Thoracic aorta (tissue), 2 donors: ENCODE data around the gene RETREG1. TPM values are rescaled to one million over a fixed set of nuclear protein-coding genes. Genes with fewer than 3 reads are reported as not detected.

Source experiments
- ATAC-seq: fragments of 150-250 bp; one replicate; pipeline ENCODE4 v1.8.0; 2017; ENCODE audit warnings: low read depth; ENCODE audit not compliant: insufficient number of reproducible peaks, low FRiP score
- DNase-seq: peaks from one replicate; pipeline ENCODE4 v3.0.0-alpha.2; 2020; ENCODE audit warnings: low spot score
- H3K27ac ChIP-seq, 2 donors: fragments of 200-600 bp; sonication (generic); 1 replicate in 1 of 2; 2 replicates in 1 of 2; pipeline ENCODE4 v1.5.1; 2016; ENCODE audit warnings: mild to moderate bottlenecking in 2 of 2, moderate library complexity in 2 of 2
- H3K27me3 ChIP-seq: fragments of 200-600 bp; sonication (generic); replicated peaks from 2 replicates; pipeline ENCODE4 v1.6.0; 2016; ENCODE audit warnings: mild to moderate bottlenecking; ENCODE audit not compliant: insufficient read depth
- H3K36me3 ChIP-seq: fragments of 200-600 bp; sonication (generic); one replicate; pipeline ENCODE4 v1.5.1; 2016
- H3K4me1 ChIP-seq, 2 donors: fragments of 200-600 bp; sonication (generic); 1 replicate in 1 of 2; 2 replicates in 1 of 2; pipeline versions ENCODE4 v1.5.1 to v1.6.0; 2016; ENCODE audit warnings: low read depth in 2 of 2, mild to moderate bottlenecking in 1 of 2; ENCODE audit not compliant: control insufficient read depth in 1 of 2
- H3K4me3 ChIP-seq: fragments of 200-600 bp; sonication (generic); 2 replicates; pipeline ENCODE4 v1.5.1; 2016; ENCODE audit warnings: mild to moderate bottlenecking
- H3K9me3 ChIP-seq: fragments of 200-600 bp; sonication (generic); 2 replicates; pipeline ENCODE4 v1.5.1; 2016
- total RNA-seq, 2 donors: library from RNA; depleted of rRNA; stranded (reverse); fragments of >200 nt; gene quantifications; one replicate each; pipeline versions ENCODE4 v1.1.0 to v1.2.3, GENCODE V29; 2016
- TF ChIP-seq, protein P1 (sequence below): fragments of 200-600 bp; sonication (generic); IDR thresholded peaks from one replicate; pipeline ENCODE4 v1.5.1; 2019; ENCODE audit warnings: antibody characterized with exemption

The RETREG1 gene
- total RNA-seq, 2 donors from 2014 or later, result 3.8 to 6.5 TPM

DNA sequence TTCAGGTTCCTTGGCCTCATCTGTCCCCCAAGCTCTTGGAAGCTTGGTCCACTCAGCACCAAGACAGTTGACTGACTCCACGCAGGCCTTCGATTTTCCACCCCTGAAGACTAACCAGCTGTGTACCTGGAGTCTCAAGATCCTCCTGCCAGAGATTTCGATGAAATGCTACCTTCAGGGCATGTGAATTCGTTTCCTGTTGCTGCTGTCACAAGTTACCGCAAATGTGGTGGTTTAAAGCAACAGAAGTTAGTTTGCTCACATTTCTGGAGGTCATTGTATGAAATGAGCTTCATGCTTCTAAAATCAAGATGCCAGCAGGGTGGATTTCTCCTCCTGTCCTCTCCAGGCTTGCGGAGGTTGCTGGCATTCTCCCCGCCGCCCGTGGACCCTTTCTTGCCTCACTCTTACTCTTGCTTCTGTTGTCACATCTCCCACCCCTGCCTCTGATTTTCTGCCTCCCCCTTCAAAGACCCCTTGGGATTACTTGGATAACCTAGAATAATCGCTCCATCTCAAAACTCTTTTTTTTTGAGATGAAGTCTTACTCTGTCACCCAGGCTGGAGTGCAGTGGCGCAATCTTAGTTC lies 27.6 kb upstream of the RETREG1 start:
- DNase-seq (no peak), ATAC-seq (no peak)
- Histone ChIP-seq H3K4me1 (no peaks in the 10 kb centered on the region), H3K27ac (no peak overlapping the region), H3K4me3 (no peak overlapping the region), H3K27me3 (no peaks in the 10 kb centered on the region), H3K9me3 (no peaks in the 10 kb centered on the region), H3K36me3 (no peaks in the 10 kb centered on the region)
- TF ChIP-seq, protein P1, sequence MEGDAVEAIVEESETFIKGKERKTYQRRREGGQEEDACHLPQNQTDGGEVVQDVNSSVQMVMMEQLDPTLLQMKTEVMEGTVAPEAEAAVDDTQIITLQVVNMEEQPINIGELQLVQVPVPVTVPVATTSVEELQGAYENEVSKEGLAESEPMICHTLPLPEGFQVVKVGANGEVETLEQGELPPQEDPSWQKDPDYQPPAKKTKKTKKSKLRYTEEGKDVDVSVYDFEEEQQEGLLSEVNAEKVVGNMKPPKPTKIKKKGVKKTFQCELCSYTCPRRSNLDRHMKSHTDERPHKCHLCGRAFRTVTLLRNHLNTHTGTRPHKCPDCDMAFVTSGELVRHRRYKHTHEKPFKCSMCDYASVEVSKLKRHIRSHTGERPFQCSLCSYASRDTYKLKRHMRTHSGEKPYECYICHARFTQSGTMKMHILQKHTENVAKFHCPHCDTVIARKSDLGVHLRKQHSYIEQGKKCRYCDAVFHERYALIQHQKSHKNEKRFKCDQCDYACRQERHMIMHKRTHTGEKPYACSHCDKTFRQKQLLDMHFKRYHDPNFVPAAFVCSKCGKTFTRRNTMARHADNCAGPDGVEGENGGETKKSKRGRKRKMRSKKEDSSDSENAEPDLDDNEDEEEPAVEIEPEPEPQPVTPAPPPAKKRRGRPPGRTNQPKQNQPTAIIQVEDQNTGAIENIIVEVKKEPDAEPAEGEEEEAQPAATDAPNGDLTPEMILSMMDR, result no peak

DNA sequence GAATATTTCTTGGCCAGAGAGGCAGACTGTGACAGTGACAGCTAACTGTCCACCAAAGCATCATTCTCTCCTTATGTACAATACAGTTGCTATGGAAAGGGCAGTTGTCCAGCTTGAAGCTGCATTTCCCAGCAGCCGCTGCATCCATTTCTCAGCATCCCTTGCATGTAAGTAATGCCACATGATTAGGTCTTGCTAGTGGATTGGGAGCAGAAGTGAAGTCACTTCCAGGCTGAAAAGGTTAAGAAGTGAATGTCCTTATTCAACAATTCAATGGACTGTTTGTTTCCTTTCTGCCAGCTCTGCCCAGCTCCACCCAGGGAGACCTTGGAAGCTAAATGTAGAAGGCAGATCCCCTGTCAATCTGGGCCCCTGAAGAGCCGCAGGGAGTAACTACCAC lies 26.1 kb upstream of the RETREG1 start:
- TF ChIP-seq, protein P1, result no peak
- H3K9me3 ChIP-seq, result no peaks in the 10 kb centered on the region
- H3K27me3 ChIP-seq, result no peaks in the 10 kb centered on the region
- ATAC-seq (no peak), DNase-seq (no peak)
- no peak overlapping the region for H3K4me3 ChIP-seq
- no peak overlapping the region for H3K27ac ChIP-seq
- no peaks in the 10 kb centered on the region for H3K36me3 ChIP-seq
- no peaks in the 10 kb centered on the region for H3K4me1 ChIP-seq

DNA sequence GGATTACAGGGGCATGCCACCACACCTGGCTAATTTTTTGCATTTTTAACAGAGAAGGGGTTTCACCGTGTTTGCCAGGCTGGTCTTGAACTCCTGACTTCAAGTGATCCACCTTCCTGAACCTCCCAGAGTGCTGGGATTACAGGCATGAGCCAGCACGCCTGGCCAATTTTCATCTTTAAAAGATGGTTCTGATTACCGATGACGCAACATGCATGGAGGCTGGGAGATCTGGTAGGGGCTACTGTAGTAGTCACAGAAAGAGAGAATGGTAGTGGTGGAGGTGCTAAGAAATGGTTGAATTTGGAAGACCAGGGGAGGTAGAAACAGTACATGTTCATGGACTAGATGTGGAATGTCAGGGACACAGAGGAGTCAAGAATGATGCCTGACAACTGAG lies 22.4 kb upstream of the RETREG1 start:
- Histone ChIP-seq H3K27ac (no peak overlapping the region), H3K9me3 (no peaks in the 10 kb centered on the region), H3K4me1 (no peaks in the 10 kb centered on the region), H3K27me3 (no peaks in the 10 kb centered on the region), H3K36me3 (no peaks in the 10 kb centered on the region), H3K4me3 (no peak overlapping the region)
- TF ChIP-seq, protein P1, result no peak
- ATAC-seq (no peak), DNase-seq (no peak)

DNA sequence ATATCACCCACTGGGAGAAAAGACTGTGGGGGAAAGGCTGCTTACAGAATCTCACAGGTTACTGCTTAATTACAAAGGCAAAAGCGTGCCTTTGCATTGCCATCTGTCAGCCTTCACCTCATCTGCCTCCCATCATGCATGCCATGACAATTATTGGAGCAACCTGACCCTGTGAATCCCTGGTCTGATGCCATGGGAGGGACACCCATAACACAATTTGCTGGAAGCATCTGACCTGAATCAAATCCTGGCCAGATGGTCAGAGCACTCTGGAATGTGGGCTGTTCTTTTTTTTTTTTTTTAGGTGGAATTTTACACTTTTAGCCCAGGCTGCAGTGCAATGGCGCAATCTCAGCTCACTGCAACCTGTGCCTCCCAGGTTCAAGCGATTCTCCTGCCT lies 11.6 kb upstream of the RETREG1 start:
- H3K36me3 ChIP-seq, result no peaks in the 10 kb centered on the region
- H3K27ac ChIP-seq, result no peak overlapping the region
- H3K9me3 ChIP-seq, result no peaks in the 10 kb centered on the region
- TF ChIP-seq, protein P1, result no peak
- ATAC-seq (no peak), DNase-seq (no peak)
- H3K27me3 ChIP-seq, result no peaks in the 10 kb centered on the region
- H3K4me1 ChIP-seq, result no peaks in the 10 kb centered on the region
- H3K4me3 ChIP-seq, result no peak overlapping the region

DNA sequence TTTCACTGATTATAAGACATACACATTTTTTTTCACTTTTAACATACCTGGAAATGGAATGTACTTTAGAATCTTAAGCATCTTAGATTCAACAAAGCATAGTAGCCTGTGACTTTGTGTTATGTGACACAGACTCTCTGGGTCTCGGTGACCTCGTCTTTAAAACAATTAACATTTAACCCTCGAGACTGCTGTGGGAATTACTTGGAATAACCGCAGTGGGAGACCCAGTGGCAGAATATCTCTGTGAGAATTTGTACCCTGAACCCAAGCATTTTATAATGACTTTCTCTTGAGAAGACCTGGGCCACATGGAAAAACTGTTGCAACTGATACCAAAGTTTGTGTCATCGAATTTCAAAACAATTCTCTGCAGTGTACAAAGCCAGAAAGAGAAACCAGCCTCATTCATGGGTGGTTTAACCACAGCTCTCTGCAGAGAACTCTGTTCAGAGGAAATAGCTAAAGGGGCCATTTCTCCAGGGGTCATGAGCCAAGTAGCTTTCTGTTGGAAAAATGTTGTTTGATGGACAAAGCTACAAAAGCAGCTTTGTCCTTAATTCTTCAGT lies 10.0 kb upstream of the RETREG1 start:
- Histone ChIP-seq H3K4me3 (no peak overlapping the region), H3K4me1 (no peaks in the 10 kb centered on the region), H3K9me3 (no peaks in the 10 kb centered on the region), H3K36me3 (no peaks in the 10 kb centered on the region), H3K27me3 (no peaks in the 10 kb centered on the region), H3K27ac (no peak overlapping the region)
- ATAC-seq, result no peak
- DNase-seq, result no peak
- TF ChIP-seq, protein P1, result no peak
